H1 (cell line): ENCODE results near the gene P3H2. TPM values are rescaled to one million over a fixed set of nuclear protein-coding genes. Genes with fewer than 3 reads are reported as not detected.
A peak's percentile ranks its signal among the peaks of the same experiment; 100 is the strongest.

Source experiments
- CTCF ChIA-PET: fragments of 300-600 bp; sonication (Branson Sonifier 250); formaldehyde crosslinking; loops from one replicate; lab custom pipeline; 2021; ENCODE audit not compliant: partially characterized antibody; lab: Charles Lee
- POLR2A ChIA-PET: fragments of 300-600 bp; sonication (Branson Sonifier 250); formaldehyde crosslinking; loops from one replicate; lab custom pipeline; 2021; ENCODE audit warnings: inconsistent platforms; ENCODE audit not compliant: partially characterized antibody; lab: Charles Lee
- DNase-seq, 2 experiments: peaks; one replicate each; pipeline versions ENCODE4 v3.0.0 to v3.0.0-alpha.2; 2010 to 2022; ENCODE audit warnings: low spot score in 2 of 2, low read depth in 1 of 2, mixed read lengths in 1 of 2
- FAIRE-seq: peaks from 2 replicates; lab custom pipeline; 2011; peaks lifted over from hg19 to GRCh38; lab: Jason Lieb, UNC
- H2AFZ ChIP-seq: 2 replicates; pipeline ENCODE4 v1.8.1; 2012; ENCODE audit warnings: low read length, inconsistent platforms
- H2AK5ac ChIP-seq: 2 replicates; pipeline ENCODE4 v1.6.1; 2013; ENCODE audit warnings: low read depth, low read length
- H2BK120ac ChIP-seq: replicated peaks from 2 replicates; pipeline ENCODE3; 2013; ENCODE audit warnings: low read depth, low read length, inconsistent platforms
- H2BK12ac ChIP-seq: 2 replicates; pipeline ENCODE4 v1.6.1; 2013; ENCODE audit warnings: low read depth, low read length
- H2BK15ac ChIP-seq: 2 replicates; pipeline ENCODE4 v1.6.1; 2013; ENCODE audit warnings: low read length
- H2BK20ac ChIP-seq: 2 replicates; pipeline ENCODE4 v1.6.1; 2013; ENCODE audit warnings: low read length
- H2BK5ac ChIP-seq: 2 replicates; pipeline ENCODE4 v1.6.1; 2013; ENCODE audit warnings: low read depth, low read length
- H3K14ac ChIP-seq: 2 replicates; pipeline ENCODE4 v1.6.1; 2013; ENCODE audit warnings: inconsistent platforms; ENCODE audit not compliant: insufficient read length
- H3K18ac ChIP-seq: 2 replicates; pipeline ENCODE4 v1.6.1; 2013; ENCODE audit warnings: low read length; ENCODE audit errors: extremely low read depth
- H3K23ac ChIP-seq: 2 replicates; pipeline ENCODE4 v1.6.1; 2013; ENCODE audit warnings: inconsistent platforms; ENCODE audit not compliant: insufficient read length
- H3K23me2 ChIP-seq: 2 replicates; pipeline ENCODE4 v1.6.1; 2013; ENCODE audit warnings: low read depth, low read length
- H3K27ac ChIP-seq: 2 replicates; pipeline ENCODE4 v1.6.1; 2011; ENCODE audit warnings: low read depth, low read length, inconsistent platforms
- H3K27me3 ChIP-seq, 4 experiments: replicated peaks in 1 of 4; 1 replicate in 1 of 4; 2 replicates in 3 of 4; pipeline versions ENCODE4 v1.6.1 to v1.8.1; 2011 to 2013; ENCODE audit warnings: low read length in 3 of 4, mild to moderate bottlenecking in 3 of 4, inconsistent platforms in 2 of 4, mixed read lengths in 2 of 4, moderate library complexity in 1 of 4; ENCODE audit not compliant: control insufficient read depth in 3 of 4, insufficient read depth in 3 of 4; ENCODE audit errors: extremely low read depth in 1 of 4
- H3K36me3 ChIP-seq, 4 experiments: 2 replicates each; pipeline versions ENCODE4 v1.6.1 to v1.8.1; 2011 to 2013; ENCODE audit warnings: mild to moderate bottlenecking in 4 of 4, low read length in 3 of 4, moderate library complexity in 2 of 4, control low read depth in 1 of 4, inconsistent platforms in 1 of 4; ENCODE audit not compliant: insufficient read depth in 4 of 4, control insufficient read depth in 2 of 4
- H3K4ac ChIP-seq: replicated peaks from 2 replicates; pipeline ENCODE3; 2013; ENCODE audit warnings: low read length, low read depth, mixed read lengths, inconsistent platforms; ENCODE audit not compliant: insufficient read length
- H3K4me1 ChIP-seq, 4 experiments: replicated peaks in 1 of 4; 1 replicate in 1 of 4; 2 replicates in 3 of 4; pipeline versions ENCODE4 v1.6.1 to v1.8.1; 2011 to 2013; ENCODE audit warnings: low read length in 3 of 4, inconsistent platforms in 2 of 4, mixed read lengths in 1 of 4; ENCODE audit not compliant: insufficient read depth in 4 of 4, control insufficient read depth in 3 of 4
- H3K4me2 ChIP-seq, 2 experiments: 2 replicates each; pipeline versions ENCODE4 v1.6.1 to v1.8.1; 2011 to 2013; ENCODE audit warnings: low read depth in 2 of 2, low read length in 2 of 2, control low read depth in 1 of 2, inconsistent platforms in 1 of 2, mild to moderate bottlenecking in 1 of 2; ENCODE audit not compliant: insufficient read depth in 1 of 2
- H3K4me3 ChIP-seq, 4 experiments: fragments of 200-600, 300-600 bp in 1 of 4; sonication (generic), shearing (Covaris generic), sonication (Bioruptor Twin) in 1 of 4; 2 replicates each; pipeline versions ENCODE4 v1.5.1 to v1.8.1; 2011 to 2016; ENCODE audit warnings: low read length in 4 of 4, low read depth in 3 of 4, control low read depth in 2 of 4, inconsistent platforms in 2 of 4, mild to moderate bottlenecking in 2 of 4, mixed read lengths in 1 of 4, moderate library complexity in 1 of 4; ENCODE audit not compliant: insufficient read depth in 2 of 4; ENCODE audit errors: extremely low read depth in 1 of 4
- H3K56ac ChIP-seq: replicated peaks from 2 replicates; pipeline ENCODE3; 2013; ENCODE audit warnings: low read depth, mild to moderate bottlenecking, mixed read lengths, low read length, inconsistent platforms; ENCODE audit not compliant: insufficient read length
- H3K79me1 ChIP-seq: 2 replicates; pipeline ENCODE4 v1.6.1; 2013; ENCODE audit warnings: low read depth, low read length, control low read depth
- H3K79me2 ChIP-seq, 2 experiments: 2 replicates each; pipeline versions ENCODE4 v1.6.1 to v1.8.1; 2012 to 2013; ENCODE audit warnings: low read length in 2 of 2, mild to moderate bottlenecking in 2 of 2, inconsistent platforms in 1 of 2; ENCODE audit not compliant: insufficient read depth in 2 of 2, control insufficient read depth in 1 of 2
- H3K9ac ChIP-seq, 4 experiments: replicated peaks in 1 of 4; 1 replicate in 1 of 4; 2 replicates in 3 of 4; pipeline versions ENCODE4 v1.6.1 to v1.8.1; 2011 to 2013; ENCODE audit warnings: low read depth in 3 of 4, low read length in 3 of 4, control low read depth in 2 of 4, mild to moderate bottlenecking in 2 of 4, moderate library complexity in 2 of 4, inconsistent platforms in 1 of 4; ENCODE audit errors: extremely low read depth in 1 of 4
- H3K9me3 ChIP-seq, 2 experiments: 2 replicates each; pipeline versions ENCODE4 v1.6.1 to v1.8.1; 2012 to 2013; ENCODE audit warnings: mild to moderate bottlenecking in 2 of 2, moderate library complexity in 2 of 2, control low read depth in 1 of 2, inconsistent platforms in 1 of 2, low read depth in 1 of 2, low read length in 1 of 2, mixed read lengths in 1 of 2; ENCODE audit not compliant: insufficient read depth in 2 of 2
- H4K20me1 ChIP-seq, 2 experiments: replicated peaks in 1 of 2; 2 replicates each; pipeline versions ENCODE3 to v1.8.1; 2011 to 2013; ENCODE audit warnings: inconsistent platforms in 2 of 2, low read length in 2 of 2, mild to moderate bottlenecking in 1 of 2; ENCODE audit not compliant: insufficient read depth in 2 of 2, control insufficient read depth in 1 of 2
- H4K5ac ChIP-seq: 2 replicates; pipeline ENCODE4 v1.6.1; 2013; ENCODE audit warnings: low read length, low read depth, mixed read lengths, inconsistent platforms; ENCODE audit not compliant: insufficient read length
- H4K8ac ChIP-seq: 2 replicates; pipeline ENCODE4 v1.8.0; 2013; ENCODE audit warnings: mild to moderate bottlenecking, moderate library complexity, low read length, inconsistent platforms; ENCODE audit not compliant: insufficient read depth; ENCODE audit errors: extremely low read depth
- H4K91ac ChIP-seq: replicated peaks from 2 replicates; pipeline ENCODE3; 2013; ENCODE audit warnings: low read length, mixed read lengths, inconsistent platforms; ENCODE audit not compliant: insufficient read length
- CTBP2 ChIP-seq: IDR thresholded peaks from 2 replicates; pipeline ENCODE4 v1.7.0; 2011; ENCODE audit warnings: borderline replicate concordance, mild to moderate bottlenecking, moderate library complexity, mixed read lengths, low read length; ENCODE audit not compliant: insufficient read depth, insufficient read length
- WGBS, 2 experiments: shearing (Covaris generic) in 1 of 2; methylation state at CpG; one replicate each; pipeline versions ENCODE4 v1.1.6 to v1.1.7; 2013 to 2015; ENCODE audit warnings: low lambda C conversion rate in 2 of 2, mixed read lengths in 2 of 2, inconsistent platforms in 1 of 2, low coverage in 1 of 2, missing lambda C conversion rate in 1 of 2; ENCODE audit not compliant: insufficient replicate concordance in 2 of 2, insufficient coverage in 1 of 2, insufficient read length in 1 of 2; ENCODE audit errors: extremely low coverage in 1 of 2, missing lambda C conversion rate in 1 of 2; 5-methylcytosine and 5-hydroxymethylcytosine counted together
- polyA plus RNA-seq, 7 experiments: library from polyadenylated mRNA; depleted of rRNA in 3 of 7; stranded (reverse) in 5 of 7; unstranded in 2 of 7; fragments of >200 nt in 5 of 7; fragments of 200-250 nt in 2 of 7; gene quantifications; 1 replicate in 5 of 7; 2 replicates in 1 of 7; 4 replicates in 1 of 7; pipeline versions ENCODE4 v1.2.1 to v1.2.3, GENCODE V29; 2011 to 2013; ENCODE audit warnings: missing spikeins in 2 of 7, mixed read lengths in 2 of 7
- total RNA-seq: library from RNA; stranded (reverse); fragmentation: NEBNext Ultra II Directional; extraction: Animal tissue kit (Norgen Biotek cat#: 25700); gene quantifications from 2 replicates; pipeline ENCODE4 v1.2.1, GENCODE V29; 2021

The P3H2 gene
- total and polyA plus RNA-seq, 2 of the 8 experiments (the other 6 are each of a cell fraction or from before 2014, with no cell fraction given) = 40.5 to 60.4 TPM

- Histone ChIP-seq H3K23me2 (no peaks in the 10 kb centered on the region; the same call in 1 of the 2 replicates), H3K18ac (0 out of 2 replicates have a peak overlapping the region, but pooled peaks have one; percentile 20)
- no peak for TF ChIP-seq CTBP2
These were observed 7.1 kb upstream of the P3H2 start for GRCh38 chr3:190127797-190128196.

More at GRCh38 chr3:190127797-190128196, 7.1 kb upstream of the P3H2 start:
- Histone ChIP-seq H3K79me1 (no peaks in the 10 kb centered on the region), H2BK12ac (no peak overlapping the region), H2BK120ac (no peak overlapping the region), H3K27ac (no peak overlapping the region), H3K9me3 (no peaks in the 10 kb centered on the region), H3K23ac (no peak overlapping the region), H4K5ac (no peak overlapping the region), H3K4ac (no peak overlapping the region), H4K91ac (no peak overlapping the region), H3K14ac (no peak overlapping the region), H2AFZ (no peak overlapping the region), H3K56ac (no peak overlapping the region), H3K4me1 (peaks cover 0 to under 1% (median 0%) of the 10 kb centered on the region in 4 experiments; a peak in 1 of 7 replicates), H4K20me1 (no peaks in the 10 kb centered on the region), H2BK20ac (no peak overlapping the region), H3K4me3 (no peak overlapping the region), H3K27me3 (no peaks in the 10 kb centered on the region), H3K4me2 (no peak overlapping the region), H3K9ac (no peak overlapping the region), H3K79me2 (no peaks in the 10 kb centered on the region), H2BK5ac (no peak overlapping the region), H4K8ac (no peak overlapping the region), H2BK15ac (no peak overlapping the region), H2AK5ac (no peak overlapping the region), H3K36me3 (no peaks in the 10 kb centered on the region)
- CTCF ChIA-PET = interaction anchor here (0.7 to 0.8 kb wide), 2 partner anchors 11 to 161 kb away, joined by 3 to 4 read pairs; no protein-coding TSS in a partner anchor
- POLR2A ChIA-PET = no interaction called here
- WGBS, 2 experiments = 88% methylated on average over 6 of the region's 6 CpGs; no CpG with 5 or more reads in 1 of the 2 experiments
- DNase-seq (no peak), FAIRE-seq (no peak)
